Lower leg skin (tissue), 3 donors: ENCODE measurements around the gene LRFN2.

Experiments used
- CTCF ChIP-seq, 3 donors: fragments of 450-650 bp; IDR thresholded peaks; one replicate each; pipeline ENCODE4 v1.5.1; 2016; ENCODE audit warnings: antibody characterized with exemption in 3 of 3, mild to moderate bottlenecking in 3 of 3, moderate library complexity in 2 of 3
- POLR2A ChIP-seq, 2 donors: fragments of 450-650 bp; IDR thresholded peaks; one replicate each; pipeline ENCODE4 v1.6.1; 2016 to 2017; ENCODE audit warnings: antibody characterized with exemption in 2 of 2, mild to moderate bottlenecking in 1 of 2, moderate library complexity in 1 of 2

DNA sequence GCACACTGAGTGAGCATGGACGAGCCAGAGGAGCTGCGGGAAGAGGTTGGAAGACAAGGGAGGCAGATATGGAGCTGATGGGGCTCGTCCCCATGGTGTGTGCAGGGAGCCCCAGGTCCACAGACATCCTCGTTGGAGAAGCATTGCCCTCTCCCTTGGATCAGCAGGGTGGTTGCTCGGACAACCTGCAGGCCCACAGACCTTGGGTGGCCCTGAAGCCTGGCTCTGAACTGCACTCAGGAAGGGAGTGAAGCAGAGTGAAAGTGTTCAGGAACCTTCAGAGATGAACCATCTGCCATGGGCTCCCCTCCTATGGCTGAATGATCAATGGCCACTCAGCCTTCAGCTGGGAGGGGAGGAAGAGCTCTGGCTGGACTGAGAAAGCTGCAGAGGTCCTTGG is 43.3 kb upstream of the LRFN2 start:
- no peak for TF ChIP-seq CTCF (IDR thresholded peaks at IDR 0.05)
- no peak for TF ChIP-seq POLR2A (IDR thresholded peaks at IDR 0.05)
